HG03432 (cell line): ENCODE measurements around the gene UTS2R.
A peak's percentile ranks its signal among the peaks of the same experiment; 100 is the strongest.
"Not testable (repeated sequence)": the region's sequence is repeated elsewhere in the genome, so short reads cannot be mapped to it uniquely, and the experiment has no call there.

Experiments used
- ATAC-seq: cut with Tn5 transposase; IDR thresholded peaks from one replicate; pipeline ENCODE4 v1.9.1; 2021; ENCODE audit warnings: mild to moderate bottlenecking, moderate library complexity; ENCODE audit not compliant: unreplicated experiment

Gene UTS2R

DNA sequence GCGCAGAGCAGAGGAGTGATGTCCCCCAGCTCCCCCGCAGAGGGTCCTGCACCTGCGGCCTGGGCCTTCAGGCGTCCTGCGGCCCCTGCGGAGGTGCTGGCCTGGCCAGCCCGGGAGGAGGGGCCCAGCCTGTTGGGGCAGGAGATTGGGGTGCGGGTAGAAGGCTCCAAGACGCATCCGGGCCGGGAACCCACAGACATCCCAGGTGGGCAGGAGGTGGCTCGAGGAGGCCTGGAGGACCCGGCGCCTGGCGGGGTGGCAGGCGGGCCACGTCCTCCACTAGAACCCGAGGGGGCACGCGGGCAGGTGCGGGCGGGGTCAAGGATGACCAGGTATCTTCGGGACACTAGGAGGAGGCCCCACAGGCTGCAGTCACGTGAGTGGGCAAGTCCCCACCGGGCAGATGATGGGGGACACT is 37.4 kb upstream of the UTS2R start:
- no peak for ATAC-seq

DNA sequence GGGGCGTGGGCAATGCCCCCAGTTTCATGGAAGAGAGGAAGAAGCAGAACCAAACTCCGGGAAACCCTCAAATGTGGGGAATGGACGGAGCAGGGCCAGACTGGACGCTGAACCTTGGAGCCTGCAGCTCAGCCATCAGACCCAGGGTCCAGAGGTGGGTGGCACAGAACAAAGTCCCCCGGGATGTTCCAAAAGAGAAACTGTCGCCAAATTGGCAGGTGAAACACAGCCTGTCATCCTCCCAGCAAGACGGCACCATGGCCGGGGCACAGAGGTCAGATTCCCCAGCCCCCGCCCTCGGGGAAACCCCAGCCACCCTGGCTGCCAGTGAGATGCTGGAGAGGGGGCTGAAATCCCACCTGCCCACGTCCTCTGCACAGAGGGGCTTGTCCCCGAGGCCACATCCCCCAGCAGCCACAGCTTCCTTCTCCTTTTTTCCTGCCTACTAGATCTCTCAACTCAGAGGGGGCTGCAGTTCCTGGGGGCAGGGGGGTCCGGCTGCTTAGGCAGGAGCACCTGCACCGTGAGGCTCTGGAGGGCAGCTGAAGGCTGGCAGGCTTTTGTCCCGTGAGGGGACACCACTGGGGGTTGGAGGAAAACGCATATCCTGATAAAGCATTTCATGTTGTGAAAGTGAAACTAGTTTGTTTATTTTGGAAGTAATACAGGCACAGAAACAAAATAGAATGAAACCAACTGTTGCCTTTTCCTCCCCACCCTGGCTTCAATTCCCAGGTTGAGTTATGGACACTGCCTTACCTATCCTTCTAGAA is 36.8 kb upstream of the UTS2R start:
- ATAC-seq = no peak

DNA sequence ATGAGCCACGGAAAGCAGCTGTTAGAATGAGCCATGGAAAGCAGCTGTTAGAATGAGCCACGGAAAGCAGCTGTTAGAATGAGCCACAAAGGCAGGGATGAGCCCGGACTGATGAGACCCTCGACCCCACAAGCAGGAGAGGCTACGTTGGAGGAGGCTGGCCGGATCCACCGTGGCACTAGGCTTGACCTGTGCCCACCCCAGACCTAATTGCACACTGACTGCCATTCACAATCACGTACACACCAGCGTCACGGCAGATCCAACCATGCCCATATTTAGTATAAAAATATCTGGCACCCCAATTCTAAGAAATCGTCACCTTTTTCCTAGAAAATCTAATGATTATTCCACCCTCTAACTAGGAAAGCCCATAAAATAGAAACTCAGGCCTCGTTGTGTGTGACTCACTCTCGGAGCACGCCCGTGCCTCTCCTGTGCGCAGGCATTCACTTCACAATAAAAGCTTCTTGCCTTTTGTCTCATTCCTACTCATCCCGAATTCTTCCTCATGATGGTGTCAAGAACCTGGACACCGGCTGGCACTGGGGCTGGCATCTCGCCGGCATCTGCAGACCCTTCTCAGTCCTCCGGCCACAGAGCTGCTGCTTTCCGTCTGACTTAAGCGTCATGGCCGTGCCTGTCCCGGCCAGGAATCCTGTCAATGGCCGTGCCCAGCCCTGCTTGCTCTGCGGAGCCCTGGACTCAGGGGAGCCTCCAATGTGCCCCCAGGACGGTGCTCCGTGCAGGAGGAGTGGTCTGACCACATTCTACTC is 32.5 kb upstream of the UTS2R start:
- ATAC-seq = no peak

DNA sequence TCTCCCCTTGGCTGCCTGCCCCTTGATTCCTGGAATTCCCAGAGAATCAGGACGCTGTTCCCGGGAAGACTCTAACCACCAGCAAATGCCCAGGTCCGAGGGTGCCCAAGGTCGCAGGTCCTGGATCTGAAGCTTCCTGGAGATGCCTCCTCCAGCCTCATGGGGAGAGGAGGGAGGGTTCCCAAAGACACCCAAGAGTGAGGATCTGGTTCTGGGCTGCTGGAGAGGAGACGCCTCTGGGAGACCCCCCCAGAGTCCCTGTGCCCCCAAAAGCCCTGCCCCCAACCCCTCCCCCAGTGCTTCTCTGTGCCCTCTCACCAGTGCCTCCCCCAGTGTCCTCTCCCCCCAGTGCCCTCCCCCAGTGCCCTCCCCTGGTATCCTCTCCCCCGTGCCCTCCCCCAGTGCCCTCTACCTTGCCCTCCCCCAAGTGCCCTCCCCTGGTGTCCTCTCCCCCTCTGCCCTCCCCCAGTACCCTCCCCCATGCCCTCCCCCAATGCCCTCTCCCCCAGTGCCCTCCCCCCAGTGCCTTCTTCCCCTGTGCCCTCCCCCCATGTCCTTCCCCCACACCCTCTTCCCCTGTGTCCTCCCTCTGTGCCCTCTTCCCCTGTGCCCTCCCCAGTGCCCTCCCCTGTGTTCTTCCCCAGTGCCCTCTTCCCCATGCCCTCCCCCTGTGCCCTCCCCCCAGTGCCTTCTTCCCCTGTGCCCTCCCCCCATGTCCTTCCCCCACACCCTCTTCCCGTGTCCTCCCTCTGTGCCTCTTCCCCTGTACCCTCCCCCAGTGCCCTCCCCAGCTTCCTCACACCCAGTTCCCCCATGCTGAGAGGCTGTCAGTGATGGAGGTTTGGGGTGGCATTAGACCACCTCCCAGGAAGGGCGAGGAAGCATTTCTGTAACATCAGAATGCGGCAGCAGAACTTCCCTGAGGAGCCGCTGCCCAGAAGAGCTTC is 31.7 kb upstream of the UTS2R start:
- no peak for ATAC-seq

DNA sequence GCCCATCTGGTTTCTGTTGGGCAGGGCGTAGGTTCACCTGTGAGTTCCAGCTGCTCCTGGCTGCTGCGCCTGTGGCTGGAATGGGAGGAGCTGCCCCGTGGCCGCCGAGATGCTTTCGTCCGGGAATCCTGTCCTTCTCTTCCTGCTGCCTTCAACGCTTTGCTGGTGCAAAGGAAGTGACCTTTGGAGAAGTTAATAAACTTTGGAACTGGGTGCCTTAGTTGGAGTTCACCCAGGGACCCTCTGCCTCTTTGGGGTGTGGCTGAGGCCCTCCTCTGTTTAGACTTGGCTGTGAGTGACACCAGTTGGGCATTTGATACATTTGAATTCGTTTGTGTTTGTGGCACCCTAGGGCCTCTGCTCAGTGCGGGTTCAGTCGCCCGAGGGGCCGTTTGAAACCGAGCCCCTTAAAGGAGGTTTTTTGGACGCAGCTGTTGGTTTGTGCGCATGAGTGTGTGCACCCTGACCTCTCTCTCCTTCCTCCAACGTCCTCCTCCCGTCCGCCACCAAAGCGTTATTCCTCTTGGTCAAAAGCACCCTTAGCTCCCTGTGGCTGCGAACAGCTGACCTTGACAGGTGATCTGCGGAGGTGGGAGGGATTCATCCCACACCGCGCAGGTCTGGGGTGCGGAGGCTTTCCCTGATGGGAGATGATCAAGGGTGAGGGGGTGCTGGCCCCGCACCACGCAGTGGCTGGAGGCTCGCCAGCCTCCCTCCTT is 29.0 kb upstream of the UTS2R start:
- ATAC-seq = no peak

- no peak for ATAC-seq
Measured at GRCh38 chr17:82343560-82343959, 28.0 kb upstream of the UTS2R start.

DNA sequence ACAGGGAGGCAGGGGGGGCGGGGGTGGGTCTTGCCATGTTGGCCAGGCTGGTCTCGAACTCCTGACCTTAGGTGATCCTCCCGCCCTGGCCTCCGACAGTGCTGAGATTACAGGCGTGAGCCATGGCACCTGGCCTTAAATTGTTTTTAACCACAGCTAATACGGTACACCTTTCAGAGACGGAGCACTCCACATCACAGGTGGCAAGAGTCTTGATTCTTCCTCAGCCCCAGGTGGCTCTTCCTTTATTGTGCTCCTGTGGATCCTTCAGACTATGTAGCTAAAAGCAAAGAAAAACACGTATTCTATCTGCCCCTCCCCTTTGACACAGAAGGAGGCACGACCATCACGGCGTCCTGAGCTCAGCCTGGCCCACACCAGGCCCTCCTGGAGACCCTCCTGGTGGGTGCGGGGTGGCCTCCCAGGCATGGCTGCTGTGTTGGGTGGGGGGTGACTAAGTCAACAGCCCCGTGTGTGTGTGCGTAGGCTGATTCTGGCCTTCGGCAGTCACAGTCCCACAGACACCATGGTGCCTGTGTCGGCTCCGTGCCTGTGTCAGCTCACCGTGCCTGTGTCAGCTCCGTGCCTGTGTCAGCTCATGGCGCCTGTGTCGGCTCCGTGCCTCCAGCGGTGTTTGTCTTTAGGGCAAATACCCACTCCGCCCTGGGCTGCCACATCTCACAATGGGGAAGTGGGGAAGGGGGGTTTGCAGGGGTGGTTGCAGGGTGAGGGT is 27.2 kb upstream of the UTS2R start:
- ATAC-seq = no peak

DNA sequence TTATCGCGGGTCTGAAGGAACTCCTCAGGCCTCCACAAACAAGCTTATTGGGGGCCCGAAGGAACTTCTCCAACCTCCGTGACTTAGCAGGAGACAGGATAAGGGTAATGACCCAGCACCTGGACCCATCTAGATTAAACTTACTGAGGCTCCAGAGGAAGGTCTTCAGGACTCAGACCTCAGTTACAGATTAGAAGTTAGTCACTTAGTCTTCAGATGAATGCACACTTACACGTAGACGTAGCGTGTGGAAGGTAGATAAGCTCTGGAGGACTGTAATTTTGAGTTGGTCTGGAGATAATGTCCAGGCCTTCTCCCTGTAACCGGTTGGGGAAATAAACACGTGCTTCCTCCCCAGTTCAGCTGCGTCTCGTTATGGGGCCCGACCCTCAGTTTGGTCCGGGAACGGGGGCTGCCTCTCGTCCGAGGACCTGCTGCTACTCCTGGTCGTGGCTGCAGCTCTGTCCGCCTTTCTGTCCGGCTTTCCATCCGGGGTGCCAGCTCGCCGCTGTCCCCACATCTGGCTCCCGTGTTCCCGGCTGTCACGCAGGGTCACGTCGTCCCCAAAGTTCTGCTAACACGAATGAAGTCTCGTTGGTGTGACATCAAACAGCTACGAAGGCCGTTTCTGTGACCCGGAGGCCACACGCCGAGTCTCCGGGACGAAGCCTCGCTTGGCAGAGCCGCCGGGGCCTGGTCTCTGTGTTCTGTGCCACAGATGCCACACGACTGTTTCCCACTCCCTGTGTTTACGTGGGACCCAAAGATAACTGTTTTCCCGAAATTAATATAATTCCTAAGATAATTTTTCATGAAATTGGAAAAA is 26.2 kb upstream of the UTS2R start:
- ATAC-seq = no peak

GRCh38 chr17:82346342-82347300 is 24.9 kb upstream of the UTS2R start:
- no peak for ATAC-seq

- ATAC-seq = not testable (repeated sequence)
Measured at GRCh38 chr17:82347994-82348393, 23.6 kb upstream of the UTS2R start.

GRCh38 chr17:82348434-82348833 is 23.1 kb upstream of the UTS2R start:
- no peak for ATAC-seq

DNA sequence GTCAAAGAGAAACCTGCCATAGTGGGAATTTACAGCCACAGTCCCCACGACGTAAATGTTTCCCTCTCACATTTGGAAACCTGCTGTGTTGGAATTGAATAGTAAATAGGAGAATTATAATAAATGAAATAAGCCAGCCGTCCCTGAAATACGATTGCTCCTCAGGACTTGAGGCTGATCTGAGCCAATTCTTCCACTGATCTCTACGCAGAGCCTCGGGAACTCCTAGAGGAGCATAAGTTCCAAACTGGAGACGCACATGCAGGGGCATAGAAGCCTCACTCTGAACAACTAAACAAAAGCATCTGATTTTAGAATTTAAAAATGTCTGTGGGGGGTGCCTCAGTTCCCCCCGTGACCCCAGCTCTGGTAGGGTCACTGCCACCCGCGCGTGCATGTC is 22.7 kb upstream of the UTS2R start:
- no peak for ATAC-seq

DNA sequence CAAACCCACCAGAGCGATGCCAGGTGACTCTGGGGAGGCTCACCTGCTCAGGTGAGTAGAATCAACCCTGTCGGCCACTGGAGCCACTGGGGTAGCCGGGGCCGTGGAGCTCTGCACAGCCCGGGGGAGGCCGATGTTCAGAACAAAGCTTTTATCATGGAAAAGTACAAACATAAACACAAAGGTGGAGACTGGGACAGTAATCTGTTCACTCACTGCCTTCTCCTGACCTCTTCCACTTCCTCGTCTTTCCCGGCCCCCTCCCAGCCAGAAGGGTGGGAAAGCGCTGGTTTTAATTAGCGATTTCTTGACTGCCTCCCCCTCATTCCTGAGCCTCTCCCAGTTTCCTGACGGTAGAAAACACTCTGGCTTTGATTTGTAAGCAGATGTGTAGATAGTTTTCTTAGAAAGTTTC is 22.3 kb upstream of the UTS2R start:
- no peak for ATAC-seq

DNA sequence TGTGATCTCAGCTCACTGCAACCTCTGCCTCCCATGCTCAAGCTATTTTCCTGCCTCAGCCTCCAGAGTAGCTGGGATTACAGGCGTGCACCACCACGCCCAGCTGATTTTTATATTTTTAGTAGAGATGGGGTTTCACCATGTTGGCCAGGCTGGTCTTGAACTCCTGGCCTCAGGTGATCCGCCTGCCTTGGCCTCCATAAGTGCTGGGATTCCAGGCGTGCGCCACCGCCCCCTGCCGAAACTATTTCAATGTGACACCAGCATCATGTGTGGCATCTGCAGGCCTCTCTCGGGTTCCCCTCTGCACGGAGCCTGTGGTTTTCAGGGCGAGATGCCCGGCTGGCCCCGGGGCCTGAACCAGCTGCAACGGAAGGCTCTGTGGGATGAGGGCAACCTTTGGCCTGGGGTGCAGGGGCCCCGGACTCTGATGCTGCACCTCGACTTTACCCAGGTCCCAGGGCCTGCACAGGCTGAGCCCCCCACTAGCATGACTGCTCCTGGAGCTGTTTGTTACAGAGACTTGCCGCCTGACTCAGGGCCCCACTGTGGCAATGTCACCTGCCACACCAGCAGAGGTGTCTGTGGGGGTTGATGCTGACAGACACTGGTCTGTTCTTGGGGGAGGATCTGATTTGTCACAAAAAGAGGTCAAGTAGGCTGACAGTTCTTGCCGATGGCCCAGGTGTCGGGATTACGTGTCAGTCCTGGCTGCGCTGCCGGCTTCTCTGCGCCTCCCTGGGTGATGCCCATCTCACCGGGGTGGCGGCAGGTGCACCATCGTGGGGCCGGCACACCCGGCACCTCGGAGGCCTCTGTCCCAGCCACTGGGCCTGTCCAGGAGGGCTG is 21.2 kb upstream of the UTS2R start:
- ATAC-seq = no peak

GRCh38 chr17:82351254-82351712 is 20.3 kb upstream of the UTS2R start:
- no peak for ATAC-seq

GRCh38 chr17:82351713-82352488 is 19.7 kb upstream of the UTS2R start:
- ATAC-seq = peak; percentile 44
